ENCODE data around the gene CHAD. TPM values are rescaled to one million over a fixed set of nuclear protein-coding genes. Genes with fewer than 3 reads are reported as not detected.

The CHAD gene
- not detected in 2 replicates for total RNA-seq (2014; rRNA removed; shearing (Covaris generic); ENCODE audit: low replicate concordance)

- in situ Hi-C loops (cut with HindIII; ENCODE audit: low pct_unique_long_range_greater_than_20kb, low sequenced_read_pairs) = no loop called here
- no peak for DNase-seq (ENCODE audit: low read depth)
Measured at GRCh38 chr17:50468304-50469207, at the start of gene CHAD. TSS of gene CHAD (minus strand) at chr17:50468880. CDS start at chr17:50468813, 67 bp downstream.

- in situ Hi-C loops (cut with HindIII; ENCODE audit: low pct_unique_long_range_greater_than_20kb, low sequenced_read_pairs) = no loop called here
- no peak for DNase-seq (ENCODE audit: low read depth)
Measured at GRCh38 chr17:50517504-50518383, 49.1 kb upstream of the CHAD start.

GRCh38 chr17:50517011-50517410 lies 48.3 kb upstream of the CHAD start:
- no peak for DNase-seq (ENCODE audit: low read depth)
- in situ Hi-C loops (cut with HindIII; ENCODE audit: low pct_unique_long_range_greater_than_20kb, low sequenced_read_pairs) = no loop called here

GRCh38 chr17:50514936-50515702 lies 46.4 kb upstream of the CHAD start:
- DNase-seq (ENCODE audit: low read depth) = no peak
- in situ Hi-C loops (cut with HindIII; ENCODE audit: low pct_unique_long_range_greater_than_20kb, low sequenced_read_pairs) = no loop called here

- DNase-seq (ENCODE audit: low read depth) = no peak
- in situ Hi-C loops (cut with HindIII; ENCODE audit: low pct_unique_long_range_greater_than_20kb, low sequenced_read_pairs) = no loop called here
Measured at GRCh38 chr17:50514388-50514787, 45.7 kb upstream of the CHAD start.

GRCh38 chr17:50513495-50513894 lies 44.8 kb upstream of the CHAD start:
- no peak for DNase-seq (ENCODE audit: low read depth)
- in situ Hi-C loops (cut with HindIII; ENCODE audit: low pct_unique_long_range_greater_than_20kb, low sequenced_read_pairs) = no loop called here

GRCh38 chr17:50511058-50511457 lies 42.4 kb upstream of the CHAD start:
- in situ Hi-C loops (cut with HindIII; ENCODE audit: low pct_unique_long_range_greater_than_20kb, low sequenced_read_pairs) = no loop called here
- DNase-seq (ENCODE audit: low read depth) = peak; percentile 21

- no peak for DNase-seq (ENCODE audit: low read depth)
Measured at GRCh38 chr17:50508573-50509460, 40.1 kb upstream of the CHAD start.

GRCh38 chr17:50507871-50508572 lies 39.3 kb upstream of the CHAD start, which contains the start of gene MYCBPAP:
TSS of gene MYCBPAP (plus strand) at chr17:50508439. CDS start at chr17:50508675, 236 bp downstream.
- peak; percentile 64 for DNase-seq (ENCODE audit: low read depth)
- in situ Hi-C loops (cut with HindIII; ENCODE audit: low pct_unique_long_range_greater_than_20kb, low sequenced_read_pairs) = no loop called here

More at GRCh38 chr17:50508573-50509460, 40.1 kb upstream of the CHAD start:
- in situ Hi-C loops (cut with HindIII; ENCODE audit: low pct_unique_long_range_greater_than_20kb, low sequenced_read_pairs) = no loop called here

GRCh38 chr17:50506298-50506697 lies 37.6 kb upstream of the CHAD start:
- in situ Hi-C loops (cut with HindIII; ENCODE audit: low pct_unique_long_range_greater_than_20kb, low sequenced_read_pairs) = no loop called here
- DNase-seq (ENCODE audit: low read depth) = no peak

- no peak for DNase-seq (ENCODE audit: low read depth)
- in situ Hi-C loops (cut with HindIII; ENCODE audit: low pct_unique_long_range_greater_than_20kb, low sequenced_read_pairs) = no loop called here
Measured at GRCh38 chr17:50505591-50506130, 37.0 kb upstream of the CHAD start.

- in situ Hi-C loops (cut with HindIII; ENCODE audit: low pct_unique_long_range_greater_than_20kb, low sequenced_read_pairs) = no loop called here
- DNase-seq (ENCODE audit: low read depth) = no peak
Measured at GRCh38 chr17:50502301-50502990, 33.8 kb upstream of the CHAD start.

- DNase-seq (ENCODE audit: low read depth) = no peak
- in situ Hi-C loops (cut with HindIII; ENCODE audit: low pct_unique_long_range_greater_than_20kb, low sequenced_read_pairs) = no loop called here
Measured at GRCh38 chr17:50501054-50501453, 32.4 kb upstream of the CHAD start.

- in situ Hi-C loops (cut with HindIII; ENCODE audit: low pct_unique_long_range_greater_than_20kb, low sequenced_read_pairs) = no loop called here
Measured at GRCh38 chr17:50499721-50500120, 31.0 kb upstream of the CHAD start.

GRCh38 chr17:50499270-50499669 lies 30.6 kb upstream of the CHAD start:
- DNase-seq (ENCODE audit: low read depth) = no peak
- in situ Hi-C loops (cut with HindIII; ENCODE audit: low pct_unique_long_range_greater_than_20kb, low sequenced_read_pairs) = no loop called here

More at GRCh38 chr17:50499721-50500120, 31.0 kb upstream of the CHAD start:
- no peak for DNase-seq (ENCODE audit: low read depth)

Data from Caki2 (cell line).